Right lobe of liver (tissue), 4 donors: ENCODE measurements around the gene NPC1.

Experiments
- POLR2A ChIP-seq: fragments of 450-650 bp; IDR thresholded peaks from one replicate; pipeline ENCODE4 v1.6.1; 2017; ENCODE audit warnings: antibody characterized with exemption, mild to moderate bottlenecking
- TF ChIP-seq, protein P1 (sequence below), 4 donors: fragments of 200-600 bp in 3 of 4; fragments of 450-650 bp in 1 of 4; IDR thresholded peaks; one replicate each; pipeline versions ENCODE4 v1.5.1 to v1.8.0; 2016 to 2022; ENCODE audit warnings: antibody characterized with exemption in 4 of 4, mild to moderate bottlenecking in 2 of 4
- donor health status: DM: no; HTN: no; CAD: no.
- donor health status: DM: no; HTN: no; CAD: no.
- donor health status: DM: no; HTN: yes; CAD: no.

DNA sequence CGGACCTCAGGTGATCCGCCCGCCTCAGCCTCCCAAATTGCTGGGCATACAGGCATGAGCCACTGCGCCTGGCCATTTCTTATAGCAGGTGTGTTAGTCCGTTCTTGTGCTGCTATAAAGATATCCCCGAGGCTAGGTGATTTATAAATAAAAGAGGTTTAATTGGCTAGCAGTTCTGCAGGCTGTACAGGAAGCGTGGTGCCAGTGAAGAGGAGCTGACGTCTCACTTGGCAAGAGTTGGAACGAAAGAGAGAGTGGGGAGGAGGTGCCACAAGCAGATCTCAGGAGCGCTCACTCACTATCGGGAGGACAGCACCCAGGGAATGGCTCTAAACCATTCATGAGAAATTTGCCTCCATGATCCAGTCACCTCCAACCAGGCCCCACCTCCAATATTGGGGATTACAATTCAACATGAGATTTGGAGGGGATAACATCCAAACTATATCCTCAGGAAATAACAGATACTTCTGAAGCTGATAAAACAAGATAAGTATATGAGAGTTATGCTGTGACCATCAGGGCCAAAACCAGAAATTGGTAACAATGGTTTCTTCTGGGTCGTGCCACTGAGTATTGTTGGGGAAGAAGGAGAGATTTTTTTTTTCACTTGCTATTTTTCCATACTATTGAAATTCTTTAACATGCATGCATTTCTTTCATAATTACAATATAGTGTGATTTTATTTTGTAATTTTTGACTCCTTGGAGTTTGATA lies 90.4 kb downstream of the NPC1 start:
- TF ChIP-seq POLR2A, result no peak
- TF ChIP-seq, protein P1, sequence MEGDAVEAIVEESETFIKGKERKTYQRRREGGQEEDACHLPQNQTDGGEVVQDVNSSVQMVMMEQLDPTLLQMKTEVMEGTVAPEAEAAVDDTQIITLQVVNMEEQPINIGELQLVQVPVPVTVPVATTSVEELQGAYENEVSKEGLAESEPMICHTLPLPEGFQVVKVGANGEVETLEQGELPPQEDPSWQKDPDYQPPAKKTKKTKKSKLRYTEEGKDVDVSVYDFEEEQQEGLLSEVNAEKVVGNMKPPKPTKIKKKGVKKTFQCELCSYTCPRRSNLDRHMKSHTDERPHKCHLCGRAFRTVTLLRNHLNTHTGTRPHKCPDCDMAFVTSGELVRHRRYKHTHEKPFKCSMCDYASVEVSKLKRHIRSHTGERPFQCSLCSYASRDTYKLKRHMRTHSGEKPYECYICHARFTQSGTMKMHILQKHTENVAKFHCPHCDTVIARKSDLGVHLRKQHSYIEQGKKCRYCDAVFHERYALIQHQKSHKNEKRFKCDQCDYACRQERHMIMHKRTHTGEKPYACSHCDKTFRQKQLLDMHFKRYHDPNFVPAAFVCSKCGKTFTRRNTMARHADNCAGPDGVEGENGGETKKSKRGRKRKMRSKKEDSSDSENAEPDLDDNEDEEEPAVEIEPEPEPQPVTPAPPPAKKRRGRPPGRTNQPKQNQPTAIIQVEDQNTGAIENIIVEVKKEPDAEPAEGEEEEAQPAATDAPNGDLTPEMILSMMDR (IDR thresholded peaks at IDR 0.05), result no peak
